ENCODE results near the gene ICA1.
"Not testable (repeated sequence)": the region's sequence is repeated elsewhere in the genome, so short reads cannot be mapped to it uniquely, and the experiment has no call there.

Gene ICA1

GRCh38 chr7:8263048-8263447 lies 1.1 kb upstream of the ICA1 start:
- DNase-seq (ENCODE audit: low read depth), result no peak

- DNase-seq (ENCODE audit: low read depth), result no peak
These were observed 884 bp downstream of the ICA1 start for GRCh38 chr7:8260871-8261694.

GRCh38 chr7:8259586-8260222 lies 2.3 kb downstream of the ICA1 start:
- DNase-seq (ENCODE audit: low read depth), result no peak

- no peak for DNase-seq (ENCODE audit: low read depth)
These were observed 3.2 kb downstream of the ICA1 start for GRCh38 chr7:8258734-8259133.

DNA sequence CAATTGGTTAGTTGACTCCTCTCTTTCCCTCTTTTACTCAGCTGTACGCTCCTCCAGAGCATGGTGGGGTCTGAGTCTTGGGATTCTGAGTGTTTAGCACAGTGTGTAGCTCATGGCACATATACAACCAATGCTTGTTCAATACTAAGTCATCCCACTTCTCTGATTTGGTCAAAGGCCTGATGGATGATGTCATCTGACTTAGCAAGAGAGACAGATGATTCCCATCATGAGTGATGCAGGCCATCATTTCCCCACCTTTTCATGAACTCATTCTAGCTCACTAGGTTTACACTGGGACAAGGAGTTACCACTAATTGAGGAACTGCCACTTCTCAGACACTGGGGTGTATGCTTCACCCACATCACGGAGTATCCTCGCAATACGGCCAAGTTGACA lies 3.8 kb downstream of the ICA1 start:
- DNase-seq (ENCODE audit: low read depth), result no peak

- DNase-seq (ENCODE audit: low read depth), result no peak
These were observed 6.0 kb downstream of the ICA1 start for GRCh38 chr7:8255680-8256655.

- DNase-seq (ENCODE audit: low read depth), result no peak
These were observed 7.3 kb downstream of the ICA1 start for GRCh38 chr7:8254667-8255066.

DNA sequence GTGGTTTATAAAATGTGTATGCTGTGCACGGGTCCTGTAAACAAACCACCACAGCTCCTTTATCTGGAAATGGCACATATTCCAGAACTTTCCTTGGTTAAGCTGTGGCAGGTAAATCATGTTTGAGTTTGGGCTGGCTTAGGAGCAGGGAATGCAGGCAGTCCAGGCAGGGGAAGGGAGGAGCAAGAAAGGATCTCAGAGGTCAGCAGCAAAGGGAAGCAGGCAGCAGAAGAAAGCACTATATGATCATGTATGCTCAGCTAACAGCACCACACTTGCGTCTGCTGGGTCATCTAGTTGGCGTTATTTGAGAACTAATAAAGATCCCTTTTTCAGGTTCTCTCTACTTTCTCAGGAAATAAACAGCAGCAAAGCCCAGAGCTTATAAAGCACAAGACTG lies 7.8 kb downstream of the ICA1 start:
- no peak for DNase-seq (ENCODE audit: low read depth)

DNA sequence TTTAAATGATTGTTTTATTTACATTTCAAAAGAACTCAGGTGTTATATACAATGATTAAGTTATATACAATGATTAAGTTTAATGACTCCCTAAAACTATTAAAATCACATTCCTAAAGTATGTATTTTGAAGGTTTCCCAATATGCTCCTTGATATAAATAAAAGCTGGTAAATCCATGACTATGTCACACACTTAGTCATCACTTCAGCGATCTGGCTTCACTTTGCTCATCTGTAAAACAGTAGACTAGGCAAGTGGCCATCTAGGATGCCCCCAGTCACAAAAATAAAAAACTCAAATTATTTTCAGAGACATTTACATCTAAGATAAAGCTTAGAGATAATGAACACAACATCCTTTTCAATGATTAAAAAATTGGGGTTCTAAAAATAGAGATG lies 10.8 kb downstream of the ICA1 start:
- DNase-seq (ENCODE audit: low read depth), result no peak

GRCh38 chr7:8250547-8250946 lies 11.4 kb downstream of the ICA1 start:
- DNase-seq (ENCODE audit: low read depth), result no peak

DNA sequence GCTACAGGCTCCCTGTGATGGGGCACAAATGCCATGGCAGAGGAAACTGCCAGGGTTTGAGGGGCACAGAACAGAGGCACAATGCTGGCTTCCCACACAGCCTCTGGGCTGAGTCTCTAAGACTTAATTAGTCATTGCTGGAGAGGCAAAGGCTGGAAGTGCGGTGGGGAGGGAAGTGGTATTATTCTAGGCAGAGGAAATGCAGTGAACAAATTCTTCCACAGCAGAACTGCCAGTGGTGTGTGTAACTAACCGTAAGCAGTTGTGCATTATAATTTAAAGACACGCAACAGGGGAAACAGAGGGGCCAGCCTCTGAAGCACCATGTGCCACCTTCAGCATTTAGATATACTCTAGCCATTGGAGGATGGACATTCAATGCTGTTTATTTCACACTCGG lies 12.8 kb downstream of the ICA1 start:
- no peak for DNase-seq (ENCODE audit: low read depth)

DNA sequence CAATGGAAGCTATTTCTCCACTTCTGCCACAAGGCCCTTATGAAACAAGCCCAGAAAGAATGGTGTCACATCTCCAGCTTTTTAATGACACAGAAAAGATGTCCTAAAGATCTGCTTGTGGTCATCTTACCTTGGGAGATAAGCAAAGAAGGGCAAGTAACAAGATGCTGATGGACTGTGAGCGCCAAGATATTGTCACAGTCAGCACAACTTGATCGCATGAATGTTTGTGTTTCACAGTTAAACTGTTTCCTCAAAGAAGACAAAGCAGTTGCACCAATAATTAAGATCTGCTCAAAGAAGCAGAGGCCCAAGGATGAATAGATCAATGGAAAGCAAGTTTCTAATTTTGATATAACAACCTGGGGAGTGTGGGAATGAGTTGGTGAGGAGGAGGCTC lies 15.9 kb downstream of the ICA1 start:
- DNase-seq (ENCODE audit: low read depth), result no peak

DNA sequence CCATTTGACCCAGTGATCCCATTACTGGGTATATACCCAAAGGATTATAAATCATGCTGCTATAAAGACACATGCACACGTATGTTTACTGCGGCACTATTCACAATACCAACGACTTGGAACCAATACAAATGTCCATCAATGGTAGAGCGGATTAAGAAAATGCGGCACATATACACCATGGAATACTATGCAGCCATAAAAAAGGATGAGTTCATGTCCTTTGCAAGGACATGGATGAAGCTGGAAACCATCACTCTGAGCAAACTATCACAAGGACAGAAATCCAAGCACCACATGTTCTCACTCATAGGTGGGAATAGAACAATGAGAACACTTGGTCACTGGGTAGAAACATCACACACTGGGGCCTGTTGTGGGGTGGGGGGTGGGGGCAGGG lies 16.9 kb downstream of the ICA1 start:
- not testable (repeated sequence) for DNase-seq (ENCODE audit: low read depth)

- not testable (repeated sequence) for DNase-seq (ENCODE audit: low read depth)
These were observed 18.9 kb downstream of the ICA1 start for GRCh38 chr7:8243059-8243458.

- not testable (repeated sequence) for DNase-seq (ENCODE audit: low read depth)
These were observed 22.1 kb downstream of the ICA1 start for GRCh38 chr7:8239702-8240362.

GRCh38 chr7:8236780-8237407 lies 25.1 kb downstream of the ICA1 start:
- DNase-seq (ENCODE audit: low read depth), result no peak

DNA sequence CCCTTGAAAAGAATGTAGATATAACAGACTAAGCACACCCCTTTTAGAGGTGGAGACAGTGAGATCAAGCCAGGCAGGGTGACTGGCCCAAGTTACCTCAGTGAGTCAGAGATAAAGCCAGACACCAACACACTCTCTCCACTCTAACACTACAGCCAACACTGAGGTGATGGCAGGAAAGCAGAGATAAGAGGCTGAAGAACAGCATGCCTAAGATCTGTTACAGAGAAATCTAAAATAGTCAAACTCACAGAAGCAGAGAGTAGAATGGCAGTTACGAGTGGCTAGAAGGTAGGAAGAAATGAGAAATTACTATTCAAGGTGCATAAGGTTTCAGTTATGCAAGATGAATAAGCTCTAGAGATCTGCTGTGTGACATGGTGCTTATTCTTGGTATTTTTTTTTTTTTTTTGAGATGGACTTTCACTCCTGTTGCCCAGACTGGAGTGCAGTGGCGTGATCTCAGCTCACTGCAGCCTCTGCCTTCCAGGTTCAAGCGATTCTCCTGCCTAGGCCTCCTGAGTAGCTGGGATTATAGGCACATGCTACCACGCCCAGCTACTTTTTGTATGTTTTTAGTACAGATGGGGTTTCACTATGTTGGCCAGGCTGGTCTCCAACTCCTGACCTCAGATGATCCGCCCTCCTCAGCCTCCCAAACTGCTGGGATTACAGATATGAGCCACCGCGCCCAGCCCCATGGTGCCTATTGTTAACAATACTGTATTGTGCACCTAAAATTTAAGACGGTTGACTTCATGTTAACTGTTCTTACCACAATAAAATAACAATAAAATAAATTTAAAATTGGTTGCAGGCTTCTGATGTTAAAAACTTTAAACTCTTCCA lies 28.7 kb downstream of the ICA1 start:
- DNase-seq (ENCODE audit: low read depth), result no peak

DNA sequence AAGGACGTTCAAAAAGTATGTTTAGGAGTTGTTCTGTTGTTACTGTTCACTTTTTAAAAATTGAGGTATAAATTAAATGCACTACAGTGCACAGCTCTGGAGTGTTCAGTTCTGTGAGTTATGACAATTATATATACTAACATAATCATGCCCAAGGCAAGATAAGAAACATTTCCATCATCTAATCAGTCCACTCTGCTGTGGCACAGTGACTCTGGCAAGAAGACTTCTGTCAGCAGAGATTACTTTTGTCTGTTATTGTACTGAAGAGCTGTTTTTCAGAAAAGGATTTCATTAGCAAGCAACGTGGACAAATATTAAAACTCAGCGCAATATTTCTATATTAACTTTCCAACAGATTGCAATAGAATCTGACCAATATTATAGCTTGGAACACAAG lies 32.0 kb downstream of the ICA1 start:
- DNase-seq (ENCODE audit: low read depth), result no peak

DNA sequence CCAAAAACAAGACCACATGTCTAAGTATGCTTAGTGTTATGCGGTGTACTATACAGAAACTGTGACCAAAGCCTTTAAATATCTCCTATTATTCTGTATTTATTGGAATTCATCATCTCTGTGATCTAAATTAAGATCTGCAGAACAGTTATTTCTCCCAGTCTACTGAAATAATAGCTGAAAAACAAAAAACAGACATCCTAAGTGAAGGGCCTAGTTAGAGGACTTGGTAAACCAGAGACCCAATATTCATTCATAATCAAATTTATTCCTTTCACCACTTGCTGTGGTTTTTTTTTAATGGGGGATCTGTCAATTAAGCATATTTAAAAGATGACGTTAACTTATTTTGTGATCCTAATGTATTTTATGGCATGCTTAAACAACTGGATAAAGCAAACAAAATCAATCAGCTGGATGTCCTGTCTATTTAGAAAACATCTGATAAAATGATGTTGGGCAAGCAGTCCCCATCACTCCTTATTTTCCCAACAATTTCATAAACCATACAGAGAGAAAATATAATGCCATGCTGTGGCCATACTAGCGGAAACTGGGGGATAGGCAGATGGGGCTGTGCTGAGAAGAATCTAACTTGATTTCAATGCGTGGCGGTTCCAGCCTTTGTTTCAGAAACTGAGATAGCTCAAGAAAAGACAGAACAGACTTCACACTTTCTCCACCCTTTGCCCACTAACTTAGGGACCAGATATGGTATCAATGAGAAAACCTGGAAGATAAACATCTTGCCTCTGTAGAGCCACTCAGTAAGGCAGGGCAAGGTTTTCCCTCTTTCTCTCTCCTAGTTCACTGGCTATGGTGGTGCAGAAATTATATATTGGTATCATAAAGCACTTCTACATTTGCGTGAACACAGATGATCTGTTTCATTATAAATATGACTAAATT lies 32.9 kb downstream of the ICA1 start:
- DNase-seq (ENCODE audit: low read depth), result no peak

- no peak for DNase-seq (ENCODE audit: low read depth)
These were observed 33.9 kb downstream of the ICA1 start for GRCh38 chr7:8228068-8228467.
